Endometrial microvascular endothelial cells (primary cell): ENCODE measurements around the gene TAF11L13. TPM values are rescaled to one million over a fixed set of nuclear protein-coding genes. Genes with fewer than 3 reads are reported as not detected.

Experiments
- in situ Hi-C: cut with HindIII; loops from 2 replicates; pipeline ENCODE4 v1.10.0; 2017; ENCODE audit warnings: low sequenced_read_pairs, low pct_unique_long_range_greater_than_20kb; ENCODE audit errors: inconsistent ontology term
- total RNA-seq: library from RNA; depleted of rRNA; stranded (reverse); fragments of >200 nt; gene quantifications from one replicate; pipeline ENCODE4 v1.2.3, GENCODE V29; 2015; ENCODE audit errors: inconsistent ontology term

TAF11L13 gene
- total RNA-seq, 1 donor from 2014 or later, result not detected

GRCh38 chr5:17670353-17670752 lies 38.5 kb downstream of the TAF11L13 start:
- in situ Hi-C loops, result no loop called here

DNA sequence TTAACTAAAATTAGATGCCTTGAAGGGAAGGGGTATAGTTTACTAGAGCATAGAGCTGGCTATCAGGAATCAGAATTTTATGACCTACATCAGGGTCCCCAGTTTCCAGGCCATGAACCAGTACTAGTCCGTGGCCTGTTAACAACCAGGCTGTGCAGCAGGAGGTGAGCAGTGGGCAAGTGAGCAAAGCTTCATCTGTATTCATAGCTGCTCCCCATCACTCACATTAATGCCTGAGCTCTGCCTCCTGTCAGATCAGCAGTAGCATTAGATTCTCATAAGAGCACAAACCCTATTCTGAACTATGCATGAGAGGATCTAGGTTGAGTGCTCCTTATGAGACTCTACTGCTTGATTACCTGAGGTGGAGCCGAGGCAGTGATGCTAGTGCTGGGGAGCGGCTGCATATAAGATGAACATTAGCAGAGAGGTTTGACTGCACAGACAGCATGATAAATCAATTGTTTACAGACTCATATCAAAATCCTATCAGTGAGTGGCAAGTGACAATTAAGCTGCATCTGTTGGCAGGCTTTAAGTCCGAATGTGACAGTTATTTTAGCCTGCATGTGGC lies 47.0 kb downstream of the TAF11L13 start:
- in situ Hi-C loops, result no loop called here

DNA sequence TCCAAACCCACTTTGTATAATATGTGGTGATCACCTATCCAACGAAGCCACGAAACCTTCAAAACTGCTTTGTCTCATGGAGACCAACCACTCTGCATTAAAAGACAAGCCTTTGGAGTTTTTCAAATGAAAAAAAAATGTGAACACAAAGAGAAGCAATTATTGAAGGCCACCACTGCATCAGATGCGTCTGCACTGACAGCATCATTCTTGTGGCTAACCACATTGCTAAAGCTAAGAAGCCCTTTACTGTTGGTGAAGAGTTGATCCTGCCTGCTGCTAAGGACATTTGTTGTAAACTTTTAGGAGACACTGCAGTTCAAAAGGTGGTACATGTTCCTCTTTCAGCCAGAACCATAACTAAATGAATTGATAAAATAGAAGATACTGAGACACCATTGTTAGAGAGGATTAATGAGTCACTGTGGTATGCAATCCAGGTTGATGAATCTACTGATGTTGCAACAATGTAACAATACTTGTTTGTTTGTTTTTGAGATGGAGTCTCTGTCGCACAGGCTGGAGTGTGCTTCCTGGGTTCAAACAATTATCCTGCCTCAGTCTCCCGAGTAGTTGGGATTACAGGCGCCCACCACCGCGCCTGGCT lies 47.8 kb downstream of the TAF11L13 start:
- in situ Hi-C loops, result no loop called here

DNA sequence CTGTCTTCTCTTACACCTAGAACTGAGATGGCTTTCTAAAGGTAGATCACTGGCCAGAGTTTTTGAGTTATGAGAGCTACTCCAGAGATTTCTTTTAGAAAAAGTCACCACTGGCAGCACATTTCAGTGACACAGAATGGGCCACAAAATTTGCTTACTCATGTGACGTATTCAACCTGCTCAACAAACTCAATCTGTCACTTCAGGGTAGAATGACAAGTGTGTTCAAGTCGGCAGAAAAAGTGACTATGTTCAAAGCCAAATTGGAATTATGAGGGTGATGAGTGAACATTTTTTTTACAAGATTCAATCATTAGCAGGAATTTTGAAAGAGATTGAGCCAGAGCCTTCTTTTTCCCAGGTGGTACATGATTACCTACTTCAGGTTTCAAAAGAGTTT lies 48.8 kb downstream of the TAF11L13 start:
- in situ Hi-C loops, result no loop called here

Other genes starting within 250 kb of the TAF11L13 start
- gene TAF11L2, start 133.9 kb upstream of the TAF11L13 start, total RNA-seq, result not detected
- gene TAF11L3, start 113.7 kb upstream of the TAF11L13 start, total RNA-seq, result not detected
- gene TAF11L4, start 110.3 kb upstream of the TAF11L13 start, total RNA-seq, result not detected
- not detected for gene TAF11L5, start 106.9 kb upstream of the TAF11L13 start, total RNA-seq
- gene TAF11L6, start 103.4 kb upstream of the TAF11L13 start, total RNA-seq, result not detected
- not detected for gene TAF11L7, start 46.3 kb upstream of the TAF11L13 start, total RNA-seq
- gene TAF11L8, start 41.1 kb upstream of the TAF11L13 start, total RNA-seq, result not detected
- not detected for gene TAF11L9, start 37.7 kb upstream of the TAF11L13 start, total RNA-seq
- gene TAF11L10, start 34.3 kb upstream of the TAF11L13 start, total RNA-seq, result not detected
- not detected for gene TAF11L11, start 27.9 kb upstream of the TAF11L13 start, total RNA-seq
- gene TAF11L12, start 21.7 kb upstream of the TAF11L13 start, total RNA-seq, result not detected
- gene TAF11L14, start 2.4 kb downstream of the TAF11L13 start, total RNA-seq, result not detected